Natural killer cell (primary cell): ENCODE data around the gene PNMA8B. TPM values are rescaled to one million over a fixed set of nuclear protein-coding genes. Genes with fewer than 3 reads are reported as not detected.

Experiments used
- ATAC-seq, 3 donors: fragments of 150-1000 bp in 2 of 3; fragments of 200-7000 bp in 1 of 3; cut with Tn5 transposase; 1 replicate in 1 of 3; 2 replicates in 2 of 3; pipeline ENCODE4 v1.10.0; 2021; ENCODE audit warnings: mild to moderate bottlenecking in 2 of 3, moderate library complexity in 2 of 3
- DNase-seq, 2 donors: peaks; one replicate each; pipeline versions ENCODE4 v3.0.0 to v3.0.0-alpha.2; 2013 to 2021; ENCODE audit warnings: mixed read lengths in 1 of 2
- H3K27ac ChIP-seq: one replicate; pipeline ENCODE4 v1.5.1; 2013; ENCODE audit warnings: mild to moderate bottlenecking, low read length
- H3K27me3 ChIP-seq: one replicate; pipeline ENCODE4 v1.6.1; 2013; ENCODE audit warnings: low read length; ENCODE audit not compliant: control insufficient read depth, insufficient read depth
- H3K36me3 ChIP-seq: one replicate; pipeline ENCODE4 v1.6.1; 2013; ENCODE audit warnings: low read length; ENCODE audit not compliant: control insufficient read depth, insufficient read depth
- H3K4me1 ChIP-seq: one replicate; pipeline ENCODE4 v1.6.1; 2013; ENCODE audit warnings: low read length; ENCODE audit not compliant: control insufficient read depth, insufficient read depth
- H3K4me3 ChIP-seq: one replicate; pipeline ENCODE4 v1.5.1; 2013; ENCODE audit warnings: low read length
- H3K9me3 ChIP-seq: one replicate; pipeline ENCODE4 v1.6.1; 2013; ENCODE audit warnings: low read length; ENCODE audit not compliant: control insufficient read depth, insufficient read depth
- H3K27ac Mint-ChIP-seq, 2 donors: one replicate each; pipeline ENCODE4 v1.8.0; 2022; ENCODE audit warnings: mild to moderate bottlenecking in 2 of 2, mixed read lengths in 2 of 2, moderate library complexity in 1 of 2
- H3K27me3 Mint-ChIP-seq, 2 donors: one replicate each; pipeline ENCODE4 v1.8.0; 2022; ENCODE audit warnings: low read depth in 2 of 2, mixed read lengths in 2 of 2
- H3K36me3 Mint-ChIP-seq: one replicate; pipeline ENCODE4 v1.8.0; 2022; ENCODE audit warnings: mixed read lengths
- H3K4me1 Mint-ChIP-seq, 2 donors: one replicate each; pipeline ENCODE4 v1.8.0; 2022; ENCODE audit warnings: mixed read lengths in 2 of 2
- H3K4me3 Mint-ChIP-seq: one replicate; pipeline ENCODE4 v1.8.0; 2022; ENCODE audit warnings: mild to moderate bottlenecking, moderate library complexity, mixed read lengths
- H3K9me3 Mint-ChIP-seq, 2 donors: one replicate each; pipeline ENCODE4 v1.8.0; 2022; ENCODE audit warnings: mixed read lengths in 2 of 2
- CTCF ChIP-seq: fragments of 200-600 bp; IDR thresholded peaks from one replicate; pipeline ENCODE4 v1.8.0; 2022; ENCODE audit warnings: antibody characterized with exemption
- WGBS: methylation state at CpG from one replicate; pipeline ENCODE4 v1.1.7; 2013; ENCODE audit warnings: missing lambda C conversion rate; ENCODE audit not compliant: insufficient coverage; 5-methylcytosine and 5-hydroxymethylcytosine counted together
- intact Hi-C: fragments of 100-400 bp; cut with micrococcal nuclease; formaldehyde crosslinking; loops from one replicate; pipeline ENCODE4 v1.14.2; 2022
- total RNA-seq, 4 donors: library from RNA; stranded (reverse); fragments of 120-200 nt in 1 of 4; gene quantifications; one replicate each; pipeline versions ENCODE4 v1.2.3 to v1.2.4, GENCODE V29; 2013 to 2022

The PNMA8B gene
- total RNA-seq, 3 donors from 2014 or later (not counting 1 experiment from before 2014, with no cell fraction given): 0.08 to 0.09 TPM; not detected in 1

GRCh38 chr19:46494941-46495785 is 504 bp downstream of the PNMA8B start:
- 13% methylated on average over 49 of the region's 49 CpGs for WGBS
- H3K4me1 Mint-ChIP-seq: peaks cover 0 to 11% of the 10 kb centered on the region in 2 donors
- no peaks in the 10 kb centered on the region for H3K36me3 Mint-ChIP-seq
- Histone ChIP-seq H3K9me3 (no peaks in the 10 kb centered on the region), H3K27me3 (peaks cover 39% of the 10 kb centered on the region), H3K4me3 (no peak overlapping the region), H3K36me3 (no peaks in the 10 kb centered on the region), H3K4me1 (peaks cover under 1% of the 10 kb centered on the region), H3K27ac (no peak overlapping the region)
- H3K4me3 Mint-ChIP-seq: no peak overlapping the region
- H3K27me3 Mint-ChIP-seq: peaks cover 39 to 50% of the 10 kb centered on the region in 2 donors
- no peak overlapping the region for H3K27ac Mint-ChIP-seq
- no peak for DNase-seq
- ATAC-seq: no peak
- H3K9me3 Mint-ChIP-seq: no peaks in the 10 kb centered on the region
- intact Hi-C loops: no loop called here
- no peak for TF ChIP-seq CTCF

GRCh38 chr19:46494146-46494940 is 1.3 kb downstream of the PNMA8B start:
- H3K9me3 Mint-ChIP-seq: no peaks in the 10 kb centered on the region
- H3K27me3 Mint-ChIP-seq: peaks cover 41 to 49% of the 10 kb centered on the region in 2 donors
- 10% methylated on average over 67 of the region's 67 CpGs for WGBS
- ATAC-seq (no peak), DNase-seq (no peak)
- H3K36me3 Mint-ChIP-seq: no peaks in the 10 kb centered on the region
- H3K27ac Mint-ChIP-seq: no peak overlapping the region
- Histone ChIP-seq H3K9me3 (no peaks in the 10 kb centered on the region), H3K4me3 (no peak overlapping the region), H3K27ac (no peak overlapping the region), H3K36me3 (no peaks in the 10 kb centered on the region), H3K27me3 (peaks cover 45% of the 10 kb centered on the region), H3K4me1 (peaks cover 9% of the 10 kb centered on the region)
- intact Hi-C loops: no loop called here
- no peak for TF ChIP-seq CTCF
- no peak overlapping the region for H3K4me3 Mint-ChIP-seq
- H3K4me1 Mint-ChIP-seq: peaks cover 0 to 11% of the 10 kb centered on the region in 2 donors

- Histone ChIP-seq H3K9me3 (no peaks in the 10 kb centered on the region), H3K36me3 (no peaks in the 10 kb centered on the region), H3K27ac (no peak overlapping the region), H3K27me3 (peaks cover 53% of the 10 kb centered on the region), H3K4me1 (peaks cover 11% of the 10 kb centered on the region), H3K4me3 (no peak overlapping the region)
- no peak for TF ChIP-seq CTCF
- no peaks in the 10 kb centered on the region for H3K9me3 Mint-ChIP-seq
- DNase-seq (peak in 1 of 2 donors; percentile 57), ATAC-seq (no peak)
- no peak overlapping the region for H3K4me3 Mint-ChIP-seq
- H3K4me1 Mint-ChIP-seq: peaks cover 0 to 16% of the 10 kb centered on the region in 2 donors
- no peak overlapping the region for H3K27ac Mint-ChIP-seq
- intact Hi-C loops: no loop called here
- WGBS: under 1% methylated on average over 92 of the region's 92 CpGs
- no peaks in the 10 kb centered on the region for H3K36me3 Mint-ChIP-seq
- peaks cover 42 to 53% of the 10 kb centered on the region in 2 donors for H3K27me3 Mint-ChIP-seq
Observed at GRCh38 chr19:46493236-46494145, 2.2 kb downstream of the PNMA8B start.
